ENCODE results near the gene APRT.

The APRT gene

DNA sequence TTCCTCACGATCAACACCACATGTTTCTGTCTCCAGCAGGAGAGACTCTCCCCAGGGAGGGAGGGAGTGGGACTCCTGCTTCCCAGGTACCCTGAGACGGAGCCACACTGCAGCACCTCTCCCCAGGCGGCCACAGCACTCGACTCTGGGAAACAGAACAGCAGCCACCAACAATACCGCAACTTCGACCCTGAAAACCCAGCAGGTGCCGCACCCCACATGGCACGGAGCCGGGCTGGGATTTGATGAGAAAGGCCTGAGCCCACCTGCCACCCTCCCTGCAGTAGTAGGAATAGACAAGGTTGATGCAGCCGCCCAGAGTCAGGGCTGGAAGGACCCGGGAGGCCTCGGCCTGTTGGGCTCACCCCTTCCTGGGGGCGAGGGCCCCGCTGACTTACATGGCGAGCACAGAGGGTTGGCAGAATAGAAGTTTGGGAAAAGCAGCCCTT is 30.6 kb upstream of the APRT start:
- Histone ChIP-seq H3K36me3 (ENCODE audit: control insufficient read depth, insufficient read depth, low read length) (peaks cover 4% of the 10 kb centered on the region), H3K4me3 (ENCODE audit: insufficient read depth, low read depth, low read length) (no peak overlapping the region), H3K4me1 (ENCODE audit: control insufficient read depth, insufficient read depth, low read length) (no peaks in the 10 kb centered on the region), H3K27me3 (ENCODE audit: control insufficient read depth, insufficient read depth, low read length, poor library complexity, severe bottlenecking) (no peaks in the 10 kb centered on the region), H3K27ac (ENCODE audit: insufficient read depth, low read depth, low read length, poor library complexity, severe bottlenecking) (no peak overlapping the region), H3K9me3 (ENCODE audit: control insufficient read depth, low read length) (no peaks in the 10 kb centered on the region)
- WGBS, 2 experiments: 89 to 91% methylated on average over 15 of the region's 15 CpGs

DNA sequence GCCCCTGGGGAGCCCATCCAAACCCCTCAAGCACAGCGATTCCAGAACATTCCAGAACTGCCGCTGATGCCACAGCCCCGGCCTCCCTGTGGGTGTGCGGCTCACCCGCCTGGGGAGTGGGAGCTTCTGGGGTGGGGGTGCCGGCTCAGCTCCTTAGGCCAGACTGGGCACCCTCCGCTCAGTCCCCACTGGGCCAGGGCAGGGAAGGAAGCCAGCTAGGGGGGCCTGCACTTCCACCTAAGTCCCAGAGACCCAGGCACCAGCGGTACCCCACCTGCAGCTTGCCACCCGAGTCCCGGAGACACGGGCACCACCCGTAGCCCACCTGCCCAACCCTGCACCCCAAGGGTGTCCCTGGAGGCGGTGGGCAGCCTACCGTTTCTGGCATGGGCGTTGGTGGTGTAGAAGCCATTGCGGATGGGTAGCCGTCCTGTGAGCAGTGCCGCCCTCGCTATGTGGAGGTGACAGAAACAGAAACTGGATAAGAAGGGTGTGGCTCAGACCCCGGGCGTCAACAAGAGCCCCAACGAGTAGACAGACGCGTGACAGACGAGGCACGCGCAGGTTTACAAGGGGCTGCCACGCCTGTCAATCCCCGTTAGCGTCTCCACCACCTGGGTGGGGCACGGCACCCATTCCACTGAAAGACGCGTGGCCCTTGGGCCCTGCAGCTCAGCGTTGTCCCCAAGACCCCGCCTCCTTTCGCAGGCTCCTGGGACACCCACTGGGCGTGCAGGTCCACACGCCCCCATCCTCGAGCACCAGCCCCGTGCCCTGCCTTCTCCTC is 30.0 kb upstream of the APRT start:
- Histone ChIP-seq H3K27ac (ENCODE audit: insufficient read depth, low read depth, low read length, poor library complexity, severe bottlenecking) (no peak overlapping the region), H3K27me3 (ENCODE audit: control insufficient read depth, insufficient read depth, low read length, poor library complexity, severe bottlenecking) (no peaks in the 10 kb centered on the region), H3K4me1 (ENCODE audit: control insufficient read depth, insufficient read depth, low read length) (no peaks in the 10 kb centered on the region), H3K9me3 (ENCODE audit: control insufficient read depth, low read length) (no peaks in the 10 kb centered on the region), H3K36me3 (ENCODE audit: control insufficient read depth, insufficient read depth, low read length) (peaks cover 4% of the 10 kb centered on the region), H3K4me3 (ENCODE audit: insufficient read depth, low read depth, low read length) (no peak overlapping the region)
- WGBS, 2 experiments: 94 to 95% methylated on average over 40 of the region's 40 CpGs

DNA sequence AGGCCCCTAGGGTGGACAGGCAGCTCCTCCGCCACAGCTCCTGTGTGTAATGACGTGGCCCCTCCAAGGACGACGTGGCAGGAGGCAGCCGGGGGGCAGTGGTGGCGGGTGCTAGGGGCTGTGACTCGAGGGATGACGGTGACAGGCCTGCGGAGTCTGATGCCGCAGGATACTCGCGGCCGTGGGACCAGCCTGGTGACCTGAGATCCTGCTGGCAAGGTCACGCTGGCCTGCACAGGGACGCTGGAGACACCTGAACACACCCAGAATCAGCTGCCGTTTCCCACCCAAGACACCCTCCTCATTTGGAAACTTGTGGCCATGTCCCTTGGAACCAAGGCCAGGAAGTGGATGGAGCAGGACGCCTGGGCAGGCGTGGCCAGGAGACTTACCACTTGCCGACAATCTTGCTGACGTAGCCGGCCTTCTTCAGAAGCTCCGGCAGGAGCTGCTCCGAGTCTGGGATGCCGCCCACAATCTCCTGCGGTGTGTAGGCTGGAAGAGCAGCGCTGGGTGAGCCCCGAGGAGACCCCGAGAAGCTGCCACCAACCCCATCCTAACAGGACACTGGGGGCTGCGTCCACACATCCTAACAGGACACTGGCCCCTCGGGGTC is 29.0 kb upstream of the APRT start:
- Histone ChIP-seq H3K4me3 (ENCODE audit: insufficient read depth, low read depth, low read length) (no peak overlapping the region), H3K4me1 (ENCODE audit: control insufficient read depth, insufficient read depth, low read length) (no peaks in the 10 kb centered on the region), H3K27ac (ENCODE audit: insufficient read depth, low read depth, low read length, poor library complexity, severe bottlenecking) (no peak overlapping the region), H3K36me3 (ENCODE audit: control insufficient read depth, insufficient read depth, low read length) (peaks cover 4% of the 10 kb centered on the region), H3K27me3 (ENCODE audit: control insufficient read depth, insufficient read depth, low read length, poor library complexity, severe bottlenecking) (no peaks in the 10 kb centered on the region), H3K9me3 (ENCODE audit: control insufficient read depth, low read length) (no peaks in the 10 kb centered on the region)
- 95 to 96% methylated on average over 30 of the region's 30 CpGs for WGBS, 2 experiments

DNA sequence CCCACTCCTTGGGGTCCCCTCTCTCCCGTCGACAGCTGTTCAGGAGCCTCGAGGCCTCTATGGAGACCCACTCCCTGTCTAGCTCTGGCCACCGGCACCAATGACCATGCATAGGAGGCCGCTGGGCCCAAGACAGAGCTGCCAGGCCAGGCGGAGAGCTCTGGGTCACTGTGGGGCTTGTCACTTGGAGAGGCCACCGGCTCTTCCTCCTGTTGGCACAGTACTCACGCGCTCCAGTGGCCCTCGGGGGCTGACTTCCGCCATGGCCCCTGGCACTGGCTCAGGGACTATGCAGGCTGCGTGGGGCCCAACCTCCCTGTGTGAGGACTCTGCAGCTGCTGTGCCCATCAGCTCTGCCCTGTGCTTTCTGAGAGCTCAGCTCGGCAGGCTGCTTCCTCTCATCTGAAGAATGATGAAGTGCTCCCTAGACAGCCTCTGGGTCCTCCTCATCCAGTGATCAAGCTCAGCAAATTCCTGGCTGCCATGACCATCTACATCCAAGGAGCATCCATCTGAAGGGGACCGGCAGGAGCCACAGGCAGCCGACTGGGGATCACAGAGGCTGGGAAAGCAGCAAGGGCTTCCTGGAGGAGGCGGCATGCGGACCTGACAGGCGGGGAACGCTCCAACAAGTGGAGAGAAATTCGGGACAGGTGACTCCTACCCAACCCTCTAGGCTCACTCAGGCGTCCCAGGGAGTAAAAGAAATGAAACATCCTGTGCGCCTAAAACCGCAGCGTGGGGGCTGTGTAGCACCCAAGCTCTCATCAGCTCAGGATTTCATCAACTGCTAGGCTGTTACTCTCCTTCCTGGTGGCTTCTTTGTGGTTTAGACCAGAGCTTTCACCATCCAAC is 28.2 kb upstream of the APRT start:
- Histone ChIP-seq H3K27me3 (ENCODE audit: control insufficient read depth, insufficient read depth, low read length, poor library complexity, severe bottlenecking) (no peaks in the 10 kb centered on the region), H3K36me3 (ENCODE audit: control insufficient read depth, insufficient read depth, low read length) (peaks cover 4% of the 10 kb centered on the region), H3K4me3 (ENCODE audit: insufficient read depth, low read depth, low read length) (no peak overlapping the region), H3K9me3 (ENCODE audit: control insufficient read depth, low read length) (no peaks in the 10 kb centered on the region), H3K4me1 (ENCODE audit: control insufficient read depth, insufficient read depth, low read length) (no peaks in the 10 kb centered on the region), H3K27ac (ENCODE audit: insufficient read depth, low read depth, low read length, poor library complexity, severe bottlenecking) (no peak overlapping the region)
- 95 to 96% methylated on average over 24 of the region's 24 CpGs for WGBS, 2 experiments

DNA sequence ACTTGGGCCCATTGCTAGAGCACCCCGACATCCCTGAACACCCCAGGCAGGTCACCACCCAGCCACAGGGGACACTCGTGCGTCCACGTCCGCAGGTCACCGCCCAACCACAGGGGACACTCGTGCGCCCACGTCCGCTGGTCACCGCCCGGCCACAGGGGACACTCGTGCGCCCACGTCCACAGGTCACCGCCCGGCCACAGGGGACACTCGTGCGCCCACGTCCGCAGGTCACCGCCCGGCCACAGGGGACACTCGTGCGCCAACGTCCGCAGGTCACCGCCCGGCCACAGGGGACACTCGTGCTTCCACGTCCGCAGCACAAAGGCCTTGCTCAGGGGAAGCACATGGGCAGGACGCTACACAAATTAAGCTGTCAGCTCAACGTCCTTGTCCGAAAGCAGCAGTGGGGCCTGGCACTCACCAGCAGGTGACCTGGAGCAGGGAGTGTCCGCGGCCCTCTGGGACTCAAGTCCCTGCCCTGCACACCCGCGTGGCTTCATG is 27.4 kb upstream of the APRT start:
- no peaks in the 10 kb centered on the region for H3K27me3 ChIP-seq (ENCODE audit: control insufficient read depth, insufficient read depth, low read length, poor library complexity, severe bottlenecking)
- H3K4me1 ChIP-seq (ENCODE audit: control insufficient read depth, insufficient read depth, low read length): no peaks in the 10 kb centered on the region
- no peak overlapping the region for H3K4me3 ChIP-seq (ENCODE audit: insufficient read depth, low read depth, low read length)
- peaks cover 4% of the 10 kb centered on the region for H3K36me3 ChIP-seq (ENCODE audit: control insufficient read depth, insufficient read depth, low read length)
- H3K9me3 ChIP-seq (ENCODE audit: control insufficient read depth, low read length): no peaks in the 10 kb centered on the region
- 93 to 94% methylated on average over 39 of the region's 39 CpGs for WGBS, 2 experiments
- no peak overlapping the region for H3K27ac ChIP-seq (ENCODE audit: insufficient read depth, low read depth, low read length, poor library complexity, severe bottlenecking)

DNA sequence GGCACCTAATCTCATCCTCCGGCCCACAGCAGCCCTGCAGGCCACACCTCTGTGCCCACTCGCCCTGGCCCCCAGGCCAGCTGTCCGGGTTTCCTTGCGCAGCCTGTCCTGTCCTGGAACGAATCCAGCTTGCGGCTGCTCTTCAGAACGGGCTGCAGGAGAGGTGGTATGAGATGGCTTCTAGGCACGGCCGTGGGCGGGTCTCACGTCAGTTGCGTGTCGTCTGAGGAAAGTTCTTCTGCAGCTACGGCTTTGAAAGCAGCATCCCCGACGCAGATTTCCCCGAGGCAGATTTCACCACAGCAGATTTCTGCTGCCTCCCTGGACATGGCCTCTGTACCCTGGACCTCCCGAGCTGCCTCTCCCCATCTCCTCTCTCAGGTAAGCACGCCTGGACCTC is 26.8 kb upstream of the APRT start:
- H3K9me3 ChIP-seq (ENCODE audit: control insufficient read depth, low read length): no peaks in the 10 kb centered on the region
- no peak overlapping the region for H3K27ac ChIP-seq (ENCODE audit: insufficient read depth, low read depth, low read length, poor library complexity, severe bottlenecking)
- 95 to 97% methylated on average over 19 of the region's 19 CpGs for WGBS, 2 experiments
- no peak overlapping the region for H3K4me3 ChIP-seq (ENCODE audit: insufficient read depth, low read depth, low read length)
- peaks cover 4% of the 10 kb centered on the region for H3K36me3 ChIP-seq (ENCODE audit: control insufficient read depth, insufficient read depth, low read length)
- no peaks in the 10 kb centered on the region for H3K27me3 ChIP-seq (ENCODE audit: control insufficient read depth, insufficient read depth, low read length, poor library complexity, severe bottlenecking)
- H3K4me1 ChIP-seq (ENCODE audit: control insufficient read depth, insufficient read depth, low read length): no peaks in the 10 kb centered on the region

DNA sequence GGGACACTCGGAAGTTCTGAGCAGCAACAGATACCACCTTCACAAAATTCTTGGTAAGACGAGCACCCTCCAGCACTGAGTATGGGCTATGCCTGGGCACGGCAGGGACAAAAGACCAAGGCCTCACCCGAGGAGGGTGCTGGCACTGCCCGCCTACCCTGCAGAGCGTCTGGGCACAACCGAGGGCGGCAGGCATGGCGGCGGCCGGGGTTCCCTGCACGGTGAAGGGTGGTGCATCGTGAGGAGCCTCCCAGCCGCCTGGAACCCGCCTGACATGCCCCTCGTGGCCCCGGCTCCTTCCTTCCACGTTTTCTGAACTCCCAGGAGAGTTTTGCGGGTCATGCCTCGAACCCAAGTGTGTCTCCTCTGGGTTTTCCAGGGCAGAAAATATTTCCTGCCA is 26.1 kb upstream of the APRT start:
- WGBS, 2 experiments: 94 to 97% methylated on average over 20 of the region's 20 CpGs
- H3K4me3 ChIP-seq (ENCODE audit: insufficient read depth, low read depth, low read length): no peak overlapping the region
- no peak overlapping the region for H3K27ac ChIP-seq (ENCODE audit: insufficient read depth, low read depth, low read length, poor library complexity, severe bottlenecking)
- H3K4me1 ChIP-seq (ENCODE audit: control insufficient read depth, insufficient read depth, low read length): no peaks in the 10 kb centered on the region
- H3K9me3 ChIP-seq (ENCODE audit: control insufficient read depth, low read length): no peaks in the 10 kb centered on the region
- H3K36me3 ChIP-seq (ENCODE audit: control insufficient read depth, insufficient read depth, low read length): peaks cover 4% of the 10 kb centered on the region
- H3K27me3 ChIP-seq (ENCODE audit: control insufficient read depth, insufficient read depth, low read length, poor library complexity, severe bottlenecking): no peaks in the 10 kb centered on the region

DNA sequence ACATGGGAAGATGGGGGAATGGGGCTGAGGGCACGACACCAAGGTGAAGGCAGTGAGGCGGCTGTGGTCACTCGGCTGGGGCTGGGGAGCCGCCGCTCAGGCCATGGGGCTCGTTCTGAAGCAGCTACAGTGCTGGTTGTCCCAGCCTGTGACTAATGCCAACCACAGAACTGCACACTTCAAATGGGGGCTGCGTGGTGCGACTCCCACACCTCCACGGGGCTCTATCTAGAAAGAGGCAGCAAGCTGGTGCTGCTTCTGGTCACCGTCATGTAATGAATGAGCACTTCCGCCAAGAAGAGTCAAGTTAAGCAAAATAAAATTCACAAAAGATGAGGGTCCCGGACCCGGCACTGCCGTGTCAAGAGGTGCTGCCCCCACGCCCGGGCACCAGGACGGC is 25.1 kb upstream of the APRT start:
- Histone ChIP-seq H3K9me3 (ENCODE audit: control insufficient read depth, low read length) (no peaks in the 10 kb centered on the region), H3K4me3 (ENCODE audit: insufficient read depth, low read depth, low read length) (no peak overlapping the region), H3K27me3 (ENCODE audit: control insufficient read depth, insufficient read depth, low read length, poor library complexity, severe bottlenecking) (no peaks in the 10 kb centered on the region), H3K4me1 (ENCODE audit: control insufficient read depth, insufficient read depth, low read length) (no peaks in the 10 kb centered on the region), H3K27ac (ENCODE audit: insufficient read depth, low read depth, low read length, poor library complexity, severe bottlenecking) (no peak overlapping the region), H3K36me3 (ENCODE audit: control insufficient read depth, insufficient read depth, low read length) (peaks cover 4% of the 10 kb centered on the region)
- WGBS, 2 experiments: 95% methylated on average over 17 of the region's 17 CpGs

DNA sequence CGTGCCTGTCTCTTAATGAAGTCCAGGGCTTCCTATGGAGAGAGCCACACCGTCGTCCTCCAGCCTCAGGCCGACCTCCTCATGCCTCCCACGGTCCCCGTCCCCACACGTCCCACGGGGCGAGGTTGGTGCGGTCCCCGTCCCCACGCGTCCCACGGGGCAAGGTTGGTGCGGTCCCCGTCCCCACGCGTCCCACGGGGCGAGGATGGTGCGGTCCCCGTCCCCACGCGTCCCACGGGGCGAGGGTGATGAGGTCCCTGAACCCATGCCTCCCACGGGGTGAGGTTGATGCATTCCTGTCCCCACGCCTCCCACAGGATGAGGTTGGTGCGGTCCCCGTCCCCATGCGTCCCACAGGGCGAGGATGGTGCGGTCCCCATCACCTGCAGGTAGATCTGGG is 24.1 kb upstream of the APRT start:
- no peaks in the 10 kb centered on the region for H3K4me1 ChIP-seq (ENCODE audit: control insufficient read depth, insufficient read depth, low read length)
- WGBS, 2 experiments: 92 to 93% methylated on average over 33 of the region's 33 CpGs
- no peaks in the 10 kb centered on the region for H3K27me3 ChIP-seq (ENCODE audit: control insufficient read depth, insufficient read depth, low read length, poor library complexity, severe bottlenecking)
- H3K4me3 ChIP-seq (ENCODE audit: insufficient read depth, low read depth, low read length): no peak overlapping the region
- no peak overlapping the region for H3K27ac ChIP-seq (ENCODE audit: insufficient read depth, low read depth, low read length, poor library complexity, severe bottlenecking)
- peaks cover 4% of the 10 kb centered on the region for H3K36me3 ChIP-seq (ENCODE audit: control insufficient read depth, insufficient read depth, low read length)
- no peaks in the 10 kb centered on the region for H3K9me3 ChIP-seq (ENCODE audit: control insufficient read depth, low read length)

DNA sequence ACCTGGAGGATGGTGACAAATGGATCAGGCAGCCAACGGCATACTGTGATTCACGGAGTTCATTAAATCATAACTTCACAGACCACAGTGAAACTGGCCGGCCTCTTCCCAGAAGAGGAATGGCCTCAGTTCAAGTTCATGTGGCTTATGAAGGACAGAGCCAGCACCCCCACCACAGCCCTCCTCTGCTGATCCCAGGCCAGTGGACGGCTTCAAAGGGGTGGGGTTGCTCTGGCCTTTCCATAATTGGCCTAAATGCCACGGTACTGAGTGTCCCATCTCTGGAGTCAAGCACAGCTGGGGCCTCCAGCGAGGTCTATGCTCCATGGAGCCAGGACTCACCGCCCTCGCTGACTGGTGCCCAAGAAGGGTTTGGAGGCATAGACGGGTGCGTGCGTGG is 23.7 kb upstream of the APRT start:
- Histone ChIP-seq H3K4me3 (ENCODE audit: insufficient read depth, low read depth, low read length) (no peak overlapping the region), H3K27ac (ENCODE audit: insufficient read depth, low read depth, low read length, poor library complexity, severe bottlenecking) (no peak overlapping the region), H3K36me3 (ENCODE audit: control insufficient read depth, insufficient read depth, low read length) (peaks cover 4% of the 10 kb centered on the region), H3K4me1 (ENCODE audit: control insufficient read depth, insufficient read depth, low read length) (no peaks in the 10 kb centered on the region), H3K27me3 (ENCODE audit: control insufficient read depth, insufficient read depth, low read length, poor library complexity, severe bottlenecking) (no peaks in the 10 kb centered on the region), H3K9me3 (ENCODE audit: control insufficient read depth, low read length) (no peaks in the 10 kb centered on the region)
- WGBS, 2 experiments: 86 to 89% methylated on average over 11 of the region's 11 CpGs
